NCI-H524 treated with DMSO at 0.1 percent for 48 hours (cell line): ENCODE measurements around the gene STX1A.
"Not testable (repeated sequence)": the region's sequence is repeated elsewhere in the genome, so short reads cannot be mapped to it uniquely, and the experiment has no call there.

Source experiments
- DNase-seq: peaks from one replicate; lab custom pipeline; 2025; lab: John Stamatoyannopoulos, UW

Gene STX1A

GRCh38 chr7:73681031-73681430, 38.4 kb downstream of the STX1A start:
- no peak for DNase-seq

GRCh38 chr7:73680501-73680900, 39.0 kb downstream of the STX1A start:
- no peak for DNase-seq

- DNase-seq = no peak
Measured at GRCh38 chr7:73679709-73680108, 39.8 kb downstream of the STX1A start.

GRCh38 chr7:73678862-73679261, 40.6 kb downstream of the STX1A start:
- DNase-seq = no peak

GRCh38 chr7:73676062-73676461, 43.4 kb downstream of the STX1A start:
- DNase-seq = not testable (repeated sequence)

GRCh38 chr7:73674468-73675124, 44.9 kb downstream of the STX1A start:
- DNase-seq = no peak

GRCh38 chr7:73671857-73672445, 47.5 kb downstream of the STX1A start:
- DNase-seq = no peak

- no peak for DNase-seq
Measured at GRCh38 chr7:73671322-73671661, 48.2 kb downstream of the STX1A start.

- DNase-seq = no peak
Measured at GRCh38 chr7:73669858-73670385, 49.5 kb downstream of the STX1A start.

- no peak for DNase-seq
Measured at GRCh38 chr7:73669288-73669701, 50.2 kb downstream of the STX1A start.

- no peak for DNase-seq
Measured at GRCh38 chr7:73668886-73669230, 50.6 kb downstream of the STX1A start.

- DNase-seq = no peak
Measured at GRCh38 chr7:73668103-73668885, 51.2 kb downstream of the STX1A start.

- no peak for DNase-seq
Measured at GRCh38 chr7:73667344-73668102, 51.9 kb downstream of the STX1A start, which contains the start of gene VPS37D. VPS37D (plus strand) TSS chr7:73667831; CDS start chr7:73667959, 128 bp downstream.

GRCh38 chr7:73663033-73663432, 56.4 kb downstream of the STX1A start:
- no peak for DNase-seq

GRCh38 chr7:73660594-73660993, 58.9 kb downstream of the STX1A start:
- not testable (repeated sequence) for DNase-seq

GRCh38 chr7:73659983-73660382, 59.5 kb downstream of the STX1A start:
- DNase-seq = no peak

GRCh38 chr7:73655309-73655708, 64.2 kb downstream of the STX1A start:
- DNase-seq = not testable (repeated sequence)

GRCh38 chr7:73652541-73652949, 66.9 kb downstream of the STX1A start:
- no peak for DNase-seq

GRCh38 chr7:73650524-73650923, 68.9 kb downstream of the STX1A start:
- DNase-seq = no peak

- DNase-seq = no peak
Measured at GRCh38 chr7:73649576-73649975, 69.9 kb downstream of the STX1A start.
